ENCODE data around the gene OR56B1. TPM values are rescaled to one million over a fixed set of nuclear protein-coding genes. Genes with fewer than 3 reads are reported as not detected.

The OR56B1 gene
- total and polyA plus RNA-seq, 8 donors, result not detected

GRCh38 chr11:5691964-5692361 is 44.3 kb upstream of the OR56B1 start:
- H3K4me1 ChIP-seq, result peaks cover 0 to 3% (median 0%) of the 10 kb centered on the region in 3 donors
- FAIRE-seq, result no peak
- no peak overlapping the region for H3K4me3 ChIP-seq
- DNase-seq, result no peak
- intact Hi-C loops (cut with DNase I), result no loop called here
- no peaks in the 10 kb centered on the region for H3K9me3 ChIP-seq
- no peaks in the 10 kb centered on the region for H3K36me3 ChIP-seq
- ATAC-seq, result no peak
- WGBS, 2 donors, result 78 to 90% methylated on average over 3 of the region's 3 CpGs
- no peaks in the 10 kb centered on the region for H3K27me3 ChIP-seq
- no peak for TF ChIP-seq CTCF (IDR thresholded peaks at IDR 0.05)
- H3K27ac ChIP-seq, result no peak overlapping the region

GRCh38 chr11:5694642-5695041 is 41.6 kb upstream of the OR56B1 start:
- DNase-seq (no peak), ATAC-seq (no peak), FAIRE-seq (no peak)
- Histone ChIP-seq H3K36me3 (no peaks in the 10 kb centered on the region), H3K27me3 (no peaks in the 10 kb centered on the region), H3K9me3 (no peaks in the 10 kb centered on the region), H3K27ac (no peak overlapping the region), H3K4me1 (no peaks in the 10 kb centered on the region), H3K4me3 (no peak overlapping the region)
- intact Hi-C loops (cut with DNase I), result no loop called here
- 90 to 94% methylated on average over 1 of the region's 1 CpG for WGBS, 2 donors
- TF ChIP-seq CTCF (IDR thresholded peaks at IDR 0.05), result no peak

GRCh38 chr11:5695580-5695979 is 40.7 kb upstream of the OR56B1 start:
- Histone ChIP-seq H3K9me3 (no peaks in the 10 kb centered on the region), H3K4me3 (no peak overlapping the region), H3K36me3 (no peaks in the 10 kb centered on the region), H3K4me1 (no peaks in the 10 kb centered on the region), H3K27me3 (no peaks in the 10 kb centered on the region), H3K27ac (no peak overlapping the region)
- FAIRE-seq (no peak), ATAC-seq (no peak), DNase-seq (no peak)
- intact Hi-C loops (cut with DNase I), result no loop called here
- TF ChIP-seq CTCF (IDR thresholded peaks at IDR 0.05), result no peak
- WGBS, 2 donors, result 67 to 79% methylated on average over 1 of the region's 1 CpG

GRCh38 chr11:5696210-5696609 is 40.0 kb upstream of the OR56B1 start:
- FAIRE-seq (no peak), ATAC-seq (no peak), DNase-seq (no peak)
- H3K4me1 ChIP-seq, result no peaks in the 10 kb centered on the region
- H3K9me3 ChIP-seq, result no peaks in the 10 kb centered on the region
- WGBS, 2 donors, result 41 to 60% methylated on average over 2 of the region's 2 CpGs
- H3K36me3 ChIP-seq, result no peaks in the 10 kb centered on the region
- no peak overlapping the region for H3K4me3 ChIP-seq
- no peaks in the 10 kb centered on the region for H3K27me3 ChIP-seq
- TF ChIP-seq CTCF (IDR thresholded peaks at IDR 0.05), result no peak
- intact Hi-C loops (cut with DNase I), result no loop called here
- H3K27ac ChIP-seq, result no peak overlapping the region

GRCh38 chr11:5698281-5698680 is 38.0 kb upstream of the OR56B1 start:
- intact Hi-C loops (cut with DNase I), result no loop called here
- FAIRE-seq, result no peak
- no peaks in the 10 kb centered on the region for H3K36me3 ChIP-seq

More at GRCh38 chr11:5698281-5698680, 38.0 kb upstream of the OR56B1 start:
- Histone ChIP-seq H3K9me3 (no peaks in the 10 kb centered on the region), H3K27ac (no peak overlapping the region), H3K27me3 (no peaks in the 10 kb centered on the region), H3K4me3 (no peak overlapping the region), H3K4me1 (no peaks in the 10 kb centered on the region)
- WGBS, 2 donors, result 83 to 90% methylated on average over 7 of the region's 7 CpGs
- no peak for TF ChIP-seq CTCF (IDR thresholded peaks at IDR 0.05)
- DNase-seq (no peak), ATAC-seq (no peak)
